SK-MEL-5 (cell line): Measurements from ENCODE around the gene PIGQ. TPM values are rescaled to one million over a fixed set of nuclear protein-coding genes. Genes with fewer than 3 reads are reported as not detected.
A peak's percentile ranks its signal among the peaks of the same experiment; 100 is the strongest.

ENCODE experiments used
- DNase-seq: peaks from one replicate; pipeline ENCODE4 v3.0.0-alpha.2; 2016; ENCODE audit warnings: low read depth, low spot score
- in situ Hi-C: cut with HindIII; loops from 2 replicates; pipeline ENCODE4 v1.10.0; 2016; ENCODE audit warnings: low sequenced_read_pairs, high pct_unique_total_duplicates, low pct_unique_long_range_greater_than_20kb
- total RNA-seq: library from RNA; depleted of rRNA; stranded (reverse); fragments of >200 nt; shearing (Covaris generic); gene quantifications from 2 replicates; pipeline ENCODE4 v1.2.3, GENCODE V29; 2014

PIGQ gene
- total RNA-seq, 1 experiment from 2014 or later = 24.5 TPM

DNA sequence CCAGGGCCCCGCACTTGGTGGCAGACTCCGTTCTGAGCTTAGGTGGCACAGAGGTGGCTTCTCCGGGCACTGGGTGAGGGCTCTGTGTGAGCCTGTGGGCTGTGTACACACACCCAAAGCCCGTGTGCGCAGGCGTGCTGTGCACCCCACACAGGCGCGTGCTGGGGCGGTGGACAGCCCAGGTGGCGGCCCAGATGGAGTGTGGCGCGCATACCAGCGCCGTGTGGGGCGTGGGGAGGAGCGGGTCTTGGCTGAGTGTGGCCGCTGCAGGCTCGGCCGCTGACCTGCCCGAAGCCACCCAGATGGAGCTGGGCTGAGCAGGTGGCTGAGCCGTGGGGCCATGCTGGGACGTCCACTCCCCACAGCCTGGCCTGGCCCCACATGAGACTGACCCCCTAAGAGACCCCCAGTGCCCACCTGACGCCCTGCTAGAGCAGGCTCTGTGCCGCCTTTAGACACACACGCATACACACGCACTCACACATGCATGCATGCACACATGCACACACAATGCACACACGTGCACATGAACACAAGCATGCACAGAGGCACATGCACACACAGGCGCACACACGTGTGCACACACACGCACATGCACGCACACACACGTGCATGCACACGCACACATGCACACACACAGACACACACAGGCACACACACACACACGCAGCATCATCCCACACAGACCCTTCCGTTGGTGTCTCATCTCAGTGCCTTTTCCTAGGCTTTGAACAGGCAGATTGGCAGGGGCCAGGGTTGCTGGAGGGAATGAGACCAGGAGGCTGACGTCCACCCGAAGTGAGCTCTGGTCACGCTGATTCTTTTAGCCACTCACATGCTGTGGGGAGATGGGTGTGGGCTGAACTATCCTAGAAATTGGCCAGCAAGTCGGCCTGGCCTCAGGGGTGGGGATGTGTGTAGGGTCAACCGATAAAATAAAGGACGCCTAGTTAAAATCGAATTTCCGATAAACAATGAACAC is 7.5 kb upstream of the PIGQ start:
- DNase-seq = no peak
- in situ Hi-C loops = no loop called here

GRCh38 chr16:563072-563644 is 6.6 kb upstream of the PIGQ start:
- DNase-seq = no peak
- in situ Hi-C loops = no loop called here

DNA sequence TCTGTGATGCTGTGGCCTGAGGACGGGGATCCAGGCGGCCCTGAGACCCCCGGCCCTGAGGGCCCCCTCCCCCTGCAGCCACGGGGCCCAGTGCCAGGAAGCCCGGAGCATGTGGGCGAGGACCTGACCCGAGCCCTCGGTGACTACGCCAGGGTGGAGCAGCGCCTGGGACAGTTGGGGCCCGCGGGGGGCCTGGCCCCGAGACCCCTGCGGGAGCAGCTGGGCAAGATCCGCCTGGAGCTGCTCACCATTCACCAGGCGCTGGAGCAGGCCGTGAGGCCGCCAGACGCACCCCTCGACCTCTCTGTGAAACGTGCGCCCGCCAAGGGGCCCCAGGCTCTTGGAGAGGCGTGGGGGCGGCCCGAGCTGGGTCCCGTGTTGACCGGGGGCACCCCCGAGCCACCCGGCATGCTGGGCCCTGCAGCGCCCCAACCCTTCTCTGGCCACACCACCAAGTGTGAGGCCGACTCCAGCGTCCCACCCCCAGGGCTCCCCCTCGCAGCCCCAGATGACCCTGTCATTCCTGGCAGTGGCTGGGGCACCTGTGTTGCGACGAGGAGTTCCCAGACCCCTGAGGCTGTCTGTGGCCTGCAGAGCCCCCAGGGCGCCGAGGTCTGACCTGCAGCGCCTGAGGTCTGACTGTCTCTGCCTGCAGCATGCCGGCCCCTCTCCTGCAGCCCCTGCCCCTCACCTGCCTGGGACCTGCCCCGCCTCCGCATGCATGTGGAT is 4.9 kb upstream of the PIGQ start:
- in situ Hi-C loops = no loop called here
- DNase-seq = no peak

- in situ Hi-C loops = no loop called here
- DNase-seq = no peak
These were observed 4.1 kb upstream of the PIGQ start for GRCh38 chr16:565419-566330.

DNA sequence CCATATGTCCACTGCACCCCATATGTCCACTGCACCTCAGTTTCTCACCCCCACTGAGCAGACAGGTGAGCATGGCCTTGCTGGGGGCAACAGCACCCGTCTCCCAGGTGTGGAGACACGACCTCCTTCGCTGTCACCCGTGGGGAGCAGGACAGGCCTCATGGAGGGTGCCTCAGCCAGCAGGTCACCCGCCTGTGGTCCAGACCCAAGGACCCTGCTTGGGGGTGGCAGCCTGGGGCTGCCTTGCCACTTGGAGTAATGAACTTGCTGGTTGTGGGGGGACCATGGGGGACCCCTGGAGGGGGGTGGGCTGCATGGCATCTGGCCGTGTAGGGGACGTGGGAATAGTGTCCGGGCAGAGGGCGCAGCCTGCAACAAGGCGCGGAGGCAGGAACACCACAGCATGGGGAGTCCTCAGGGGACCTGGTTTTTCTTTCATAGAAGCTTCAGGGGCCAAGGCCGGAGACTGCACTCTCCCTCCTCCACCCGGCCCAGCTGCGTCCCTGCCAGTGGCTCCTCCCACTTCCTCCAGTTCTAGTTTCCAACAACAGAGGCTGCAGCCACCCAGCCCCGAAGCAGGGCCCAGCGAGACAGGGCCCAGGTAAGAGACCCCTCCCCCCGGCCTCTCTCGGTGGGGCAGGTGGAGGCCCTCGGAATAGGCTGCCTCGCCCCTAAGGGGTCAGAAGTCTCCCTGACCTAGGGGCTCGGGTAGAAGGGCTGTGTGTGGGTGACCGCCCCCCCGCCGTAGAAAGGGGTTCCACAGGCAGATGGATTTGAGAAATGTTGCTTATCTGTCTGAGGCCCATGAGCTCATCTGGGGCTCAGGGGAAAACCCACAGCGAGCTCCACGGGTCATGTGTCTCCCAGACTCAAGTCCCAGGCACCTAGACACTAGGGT is 3.0 kb upstream of the PIGQ start, which contains the start of gene NHLRC4:
NHLRC4 (plus strand) TSS at position 531 of the 898 bp plus-strand sequence. CDS start 1,043 bp downstream, outside the sequence.
- peak; percentile 60 for DNase-seq
- in situ Hi-C loops = no loop called here

GRCh38 chr16:567373-568256 is 2.2 kb upstream of the PIGQ start:
- in situ Hi-C loops = no loop called here

DNA sequence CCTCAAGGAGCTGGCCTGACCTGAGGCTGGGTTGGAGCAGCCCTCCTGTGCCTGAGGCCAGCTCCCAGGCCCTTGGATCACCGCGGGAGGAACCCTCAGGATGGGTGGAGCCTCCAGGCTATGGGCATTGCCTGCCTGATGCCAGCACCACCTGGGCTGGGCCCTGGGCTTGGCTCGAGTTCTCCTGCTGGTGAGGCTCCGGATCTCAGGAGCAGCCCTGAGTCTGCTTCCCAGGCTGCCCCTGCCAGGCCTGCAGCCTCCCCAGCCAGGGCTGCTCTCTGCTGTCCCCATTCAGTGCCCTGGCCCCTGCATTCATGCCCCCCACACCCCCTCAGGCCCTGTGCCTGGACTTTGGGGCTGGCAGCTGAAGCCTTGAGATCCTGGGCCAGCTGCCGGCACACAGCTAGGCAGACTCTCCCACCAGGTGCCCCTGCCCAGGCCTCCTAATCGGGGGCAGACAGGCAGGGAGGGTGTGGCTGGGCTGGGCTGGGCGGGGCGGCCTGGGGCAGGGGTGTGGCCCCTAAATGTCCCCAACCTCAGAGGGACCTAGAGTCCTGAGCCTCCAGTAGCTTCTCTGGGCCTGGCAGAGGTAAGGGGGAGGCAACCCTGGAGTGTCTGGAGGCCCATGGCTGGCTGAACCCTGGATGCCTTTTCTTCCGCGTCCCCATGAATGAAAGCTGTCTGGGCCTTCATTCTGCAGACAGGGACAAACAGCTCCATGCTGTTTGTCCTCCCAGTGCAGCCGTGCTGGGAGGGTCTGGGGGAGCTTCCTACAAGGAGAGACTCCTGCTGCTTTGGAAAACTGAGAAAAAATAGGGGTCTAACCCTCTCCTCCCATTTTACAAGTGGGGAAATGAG is 1.1 kb upstream of the PIGQ start:
- in situ Hi-C loops = no loop called here
- DNase-seq = no peak

More at GRCh38 chr16:567373-568256, 2.2 kb upstream of the PIGQ start:
- DNase-seq = no peak

- in situ Hi-C loops = no loop called here
- no peak for DNase-seq
These were observed 3.3 kb downstream of the PIGQ start for GRCh38 chr16:572865-573650.

GRCh38 chr16:574021-574760 is 4.4 kb downstream of the PIGQ start:
- in situ Hi-C loops = no loop called here
- DNase-seq = no peak

DNA sequence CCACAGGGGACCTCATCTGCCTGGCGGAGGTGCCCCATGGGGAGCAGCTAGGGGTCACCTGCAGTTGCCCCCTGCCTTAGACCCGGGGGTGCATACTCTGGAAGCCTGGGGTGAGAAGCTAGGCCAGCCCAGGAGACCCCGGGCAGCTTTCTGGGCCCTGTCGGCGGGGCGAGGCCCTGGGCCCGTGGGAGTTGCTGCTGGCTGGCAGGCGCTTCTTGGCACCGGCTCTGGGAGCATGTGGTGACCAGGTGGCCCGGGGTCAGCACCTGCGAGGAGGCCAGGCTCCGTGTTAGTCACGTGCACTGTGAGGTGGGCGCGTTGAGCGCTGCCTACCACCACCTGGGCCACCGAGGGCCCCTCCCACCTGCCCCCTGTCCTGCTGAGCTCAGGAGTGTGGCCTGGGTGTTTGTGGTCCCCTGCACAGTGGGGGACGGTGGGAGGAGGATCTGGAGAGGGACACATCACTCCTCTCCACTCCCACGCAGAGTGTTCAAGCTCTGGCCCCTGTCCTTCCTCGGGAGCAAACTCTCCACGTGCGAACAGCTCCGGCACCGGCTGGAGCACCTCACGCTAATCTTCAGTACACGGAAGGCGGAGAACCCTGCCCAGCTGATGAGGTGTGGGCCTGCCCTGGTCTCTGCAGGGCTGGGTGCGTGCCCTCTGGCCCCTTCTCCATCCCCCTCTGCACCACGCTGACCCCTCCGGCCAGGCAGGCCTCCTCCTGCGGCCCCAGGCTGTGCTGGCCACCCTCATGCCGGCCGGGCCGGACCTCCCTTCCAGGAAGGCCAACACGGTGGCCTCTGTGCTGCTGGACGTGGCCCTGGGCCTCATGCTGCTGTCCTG is 5.8 kb downstream of the PIGQ start:
- in situ Hi-C loops = no loop called here
- DNase-seq = no peak

DNA sequence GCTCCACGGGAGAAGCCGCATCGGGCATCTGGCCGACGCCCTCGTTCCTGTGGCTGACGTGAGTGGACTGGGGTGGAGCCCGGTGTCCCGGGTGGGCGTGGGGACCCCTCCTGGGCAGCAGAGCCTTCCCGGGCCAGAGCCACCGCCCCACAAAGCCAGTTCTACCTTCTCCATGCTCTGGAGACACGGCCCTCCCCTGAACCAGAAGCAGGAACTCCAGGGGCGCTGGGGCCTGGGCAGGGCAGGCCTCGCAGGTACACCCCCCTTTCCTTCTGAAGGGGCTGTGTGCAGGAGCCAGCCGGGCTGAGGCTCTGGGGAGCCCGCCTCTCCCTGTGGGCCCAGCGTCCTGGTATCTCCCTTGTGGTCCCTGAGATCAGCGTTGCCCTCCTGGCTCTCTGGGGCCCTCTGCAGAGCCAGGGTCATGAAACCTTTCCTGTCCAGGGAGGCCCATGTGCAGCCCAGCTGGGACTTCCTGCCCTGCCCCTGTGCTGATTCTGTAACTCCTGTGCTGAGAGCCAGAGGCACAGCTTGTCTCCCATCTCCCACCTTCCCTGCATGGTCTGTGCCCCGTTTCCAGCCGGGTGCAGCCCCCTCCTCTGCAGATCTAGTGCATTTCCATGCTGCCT is 6.5 kb downstream of the PIGQ start:
- in situ Hi-C loops = no loop called here
- DNase-seq = no peak

- in situ Hi-C loops = no loop called here
- no peak for DNase-seq
These were observed 7.0 kb downstream of the PIGQ start for GRCh38 chr16:576823-577201.
